GM12891 (cell line): Measurements from ENCODE around the gene PARD3.

Source experiments
- POLR2A ChIP-seq: IDR thresholded peaks from 2 replicates; pipeline ENCODE4 v1.6.1; 2011; ENCODE audit warnings: low read depth, low read length, control low read depth
- POLR2AphosphoS5 ChIP-seq: IDR thresholded peaks from 2 replicates; pipeline ENCODE4 v1.6.1; 2011; ENCODE audit warnings: low read depth, low read length, control low read depth
- TAF1 ChIP-seq: IDR thresholded peaks from 2 replicates; pipeline ENCODE4 v1.6.1; 2011; ENCODE audit warnings: low read depth, low read length, control low read depth

GRCh38 chr10:34345383-34345782 is 469.7 kb downstream of the PARD3 start:
- TF ChIP-seq POLR2A (no peak), POLR2AphosphoS5 (no peak), TAF1 (no peak)
